Endothelial cell of umbilical vein (primary cell): ENCODE data around the gene IGSF3. TPM values are rescaled to one million over a fixed set of nuclear protein-coding genes. Genes with fewer than 3 reads are reported as not detected.
"Not testable (repeated sequence)": the region's sequence is repeated elsewhere in the genome, so short reads cannot be mapped to it uniquely, and the experiment has no call there.

Experiments used
- BruUV-seq: library from RNA; stranded (reverse); fragments of 400-500 nt; replicated peaks from 2 replicates; lab custom pipeline; 2021; lab: Mats Ljungman, UMichigan
- CTCF ChIA-PET: fragments of 300-600, 350-600 bp; sonication (Branson Sonifier 250); formaldehyde crosslinking; loops from one replicate; lab custom pipeline; 2021; ENCODE audit warnings: antibody characterized with exemption, inconsistent platforms; lab: Charles Lee
- POLR2A ChIA-PET: fragments of 300-600, 350-600 bp; sonication (Branson Sonifier 250); formaldehyde crosslinking; loops from one replicate; lab custom pipeline; 2021; ENCODE audit warnings: antibody characterized with exemption, inconsistent platforms; lab: Charles Lee
- DNase-seq: peaks from one replicate; pipeline ENCODE4 v3.0.0-alpha.2; 2011; ENCODE audit warnings: low read depth, low spot score
- FAIRE-seq: peaks from 2 replicates; lab custom pipeline; 2011; peaks lifted over from hg19 to GRCh38; lab: Jason Lieb, UNC
- H2AFZ ChIP-seq: 2 replicates; pipeline ENCODE4 v1.6.0; 2012; ENCODE audit warnings: low read depth, low read length, control low read depth, inconsistent platforms
- H3K27ac ChIP-seq: 2 replicates; pipeline ENCODE4 v1.5.1; 2011; ENCODE audit warnings: low read depth, mild to moderate bottlenecking, control low read depth, low read length, moderate library complexity; ENCODE audit not compliant: insufficient read depth
- H3K27me3 ChIP-seq, 2 experiments: 2 replicates each; pipeline versions ENCODE4 v1.6.0 to v1.6.1; 2011; ENCODE audit warnings: low read length in 2 of 2, mixed read lengths in 1 of 2; ENCODE audit not compliant: control insufficient read depth in 2 of 2, insufficient read depth in 2 of 2
- H3K36me3 ChIP-seq, 2 experiments: 2 replicates in 1 of 2; 3 replicates in 1 of 2; pipeline ENCODE4 v1.5.1; 2011; ENCODE audit warnings: low read length in 2 of 2, mild to moderate bottlenecking in 1 of 2, moderate library complexity in 1 of 2; ENCODE audit not compliant: control insufficient read depth in 2 of 2, insufficient read depth in 2 of 2; ENCODE audit errors: extremely low read depth in 1 of 2
- H3K4me1 ChIP-seq: 3 replicates; pipeline ENCODE4 v1.5.1; 2011; ENCODE audit warnings: mild to moderate bottlenecking, low read length; ENCODE audit not compliant: control insufficient read depth, insufficient read depth; ENCODE audit errors: extremely low read depth
- H3K4me2 ChIP-seq: 2 replicates; pipeline ENCODE4 v1.6.1; 2011; ENCODE audit warnings: low read length, control low read depth, mixed read lengths; ENCODE audit not compliant: insufficient read depth
- H3K4me3 ChIP-seq, 3 experiments: fragments of 200-600 bp in 1 of 3; sonication (generic), shearing (Covaris generic) in 1 of 3; replicated peaks in 1 of 3; 2 replicates each; pipeline ENCODE4 v1.5.1; 2011 to 2016; ENCODE audit warnings: control low read depth in 3 of 3, low read length in 3 of 3, mild to moderate bottlenecking in 2 of 3, inconsistent platforms in 1 of 3, low read depth in 1 of 3, moderate library complexity in 1 of 3; ENCODE audit not compliant: insufficient read depth in 1 of 3
- H3K79me2 ChIP-seq: 2 replicates; pipeline ENCODE4 v1.6.0; 2012; ENCODE audit warnings: low read length, inconsistent platforms; ENCODE audit not compliant: control insufficient read depth, insufficient read depth
- H3K9ac ChIP-seq: replicated peaks from 2 replicates; pipeline ENCODE3; 2011; ENCODE audit warnings: low read length, control low read depth; ENCODE audit not compliant: insufficient read depth; ENCODE audit errors: extremely low read depth
- H3K9me1 ChIP-seq: replicated peaks from 3 replicates; pipeline ENCODE4 v1.6.0; 2011; ENCODE audit warnings: mild to moderate bottlenecking, low read length; ENCODE audit not compliant: control insufficient read depth, insufficient read depth; ENCODE audit errors: extremely low read depth
- H3K9me3 ChIP-seq: replicated peaks from 2 replicates; pipeline ENCODE4 v1.5.1; 2012; ENCODE audit warnings: low read length, inconsistent platforms; ENCODE audit not compliant: control insufficient read depth, insufficient read depth
- H4K20me1 ChIP-seq: replicated peaks from 2 replicates; pipeline ENCODE3; 2011; ENCODE audit warnings: mild to moderate bottlenecking, low read length; ENCODE audit not compliant: control insufficient read depth, insufficient read depth; ENCODE audit errors: extremely low read depth
- dilution Hi-C: fragments of 300-500 bp; cut with MboI; formaldehyde crosslinking; loops from one replicate; pipeline ENCODE4 v1.15.0; 2019; ENCODE audit warnings: low sequenced_read_pairs; ENCODE audit not compliant: extremely low pct_ligation_motif_present
- intact Hi-C: fragments of 100-400 bp; cut with micrococcal nuclease; formaldehyde crosslinking; loops from one replicate; pipeline ENCODE4 v1.10.0; 2022
- polyA plus RNA-seq, 4 experiments: library from polyadenylated mRNA; depleted of rRNA in 3 of 4; stranded (reverse) in 3 of 4; unstranded in 1 of 4; fragments of >200 nt; gene quantifications; 2 replicates each; pipeline versions ENCODE4 v1.2.1 to v1.2.3, GENCODE V29; 2011 to 2012; ENCODE audit warnings: missing spikeins in 1 of 4
- total RNA-seq: library from RNA; stranded (reverse); gene quantifications from 2 replicates; pipeline ENCODE4 v1.2.3, GENCODE V29; 2021

Gene IGSF3
- total and polyA plus RNA-seq, 2 donors (not counting 3 experiments of a cell fraction or from before 2014, with no cell fraction given): 0.63 to 2.2 TPM

GRCh38 chr1:116643281-116643751, 24.2 kb downstream of the IGSF3 start:
- H3K9me1 ChIP-seq, POLR2A ChIA-PET, H4K20me1 ChIP-seq, BruUV-seq, H3K4me3 ChIP-seq, FAIRE-seq, DNase-seq, CTCF ChIA-PET, H3K27ac ChIP-seq, H2AFZ ChIP-seq, H3K9ac ChIP-seq, H3K27me3 ChIP-seq, H3K79me2 ChIP-seq, intact Hi-C loops, H3K4me1 ChIP-seq, H3K4me2 ChIP-seq, dilution Hi-C loops, H3K9me3 ChIP-seq, H3K36me3 ChIP-seq: not testable (repeated sequence)

- CTCF ChIA-PET, H3K9ac ChIP-seq, H3K4me3 ChIP-seq, POLR2A ChIA-PET, BruUV-seq, H4K20me1 ChIP-seq, H3K79me2 ChIP-seq, H2AFZ ChIP-seq, DNase-seq, dilution Hi-C loops, H3K4me2 ChIP-seq, H3K4me1 ChIP-seq, H3K27ac ChIP-seq, H3K27me3 ChIP-seq, FAIRE-seq, intact Hi-C loops, H3K9me1 ChIP-seq, H3K36me3 ChIP-seq, H3K9me3 ChIP-seq: not testable (repeated sequence)
Observed at GRCh38 chr1:116642311-116643280, 24.9 kb downstream of the IGSF3 start.

GRCh38 chr1:116637583-116637982, 29.9 kb downstream of the IGSF3 start:
- H3K27me3 ChIP-seq, H3K4me1 ChIP-seq, H3K9me3 ChIP-seq, H3K36me3 ChIP-seq, FAIRE-seq, BruUV-seq, CTCF ChIA-PET, intact Hi-C loops, H2AFZ ChIP-seq, dilution Hi-C loops, H3K27ac ChIP-seq, DNase-seq, H3K9me1 ChIP-seq, H3K9ac ChIP-seq, POLR2A ChIA-PET, H3K4me3 ChIP-seq, H3K79me2 ChIP-seq, H3K4me2 ChIP-seq, H4K20me1 ChIP-seq: not testable (repeated sequence)

GRCh38 chr1:116636584-116636983, 30.9 kb downstream of the IGSF3 start:
- CTCF ChIA-PET: not testable (repeated sequence)

More at GRCh38 chr1:116636584-116636983, 30.9 kb downstream of the IGSF3 start:
- dilution Hi-C loops, H3K79me2 ChIP-seq, DNase-seq, H3K4me1 ChIP-seq, H2AFZ ChIP-seq, H4K20me1 ChIP-seq, H3K9me1 ChIP-seq, H3K4me3 ChIP-seq, H3K27me3 ChIP-seq, BruUV-seq, POLR2A ChIA-PET, H3K9me3 ChIP-seq, intact Hi-C loops, H3K36me3 ChIP-seq, H3K9ac ChIP-seq, H3K27ac ChIP-seq, H3K4me2 ChIP-seq, FAIRE-seq: not testable (repeated sequence)
